Stimulated activated CD4-positive, alpha-beta T cell treated with anti-CD3 and anti-CD28 coated beads, Interleukin-15, amount 100 ng/mL, for 24 hours (primary cell): Measurements from ENCODE around the gene TBR1.

Experiments
- DNase-seq: peaks from one replicate; pipeline ENCODE4 v3.0.0-alpha.2; 2020

TBR1 gene

GRCh38 chr2:161415987-161416707 is at the start of gene TBR1:
Gene TBR1, plus strand, starts transcription at chr2:161416297. Its CDS starts 114 bp downstream, at chr2:161416411.
- DNase-seq, result peak; percentile 31

GRCh38 chr2:161367675-161368074 is 48.4 kb upstream of the TBR1 start:
- no peak for DNase-seq

- DNase-seq, result no peak
Observed at GRCh38 chr2:161369311-161369710, 46.8 kb upstream of the TBR1 start.

- no peak for DNase-seq
Observed at GRCh38 chr2:161370981-161371380, 45.1 kb upstream of the TBR1 start.

- no peak for DNase-seq
Observed at GRCh38 chr2:161371869-161372268, 44.2 kb upstream of the TBR1 start.

GRCh38 chr2:161373942-161374341 is 42.2 kb upstream of the TBR1 start:
- no peak for DNase-seq

- no peak for DNase-seq
Observed at GRCh38 chr2:161374446-161374845, 41.7 kb upstream of the TBR1 start.

GRCh38 chr2:161379740-161380139 is 36.4 kb upstream of the TBR1 start:
- no peak for DNase-seq

GRCh38 chr2:161381546-161381945 is 34.6 kb upstream of the TBR1 start:
- DNase-seq, result no peak

DNA sequence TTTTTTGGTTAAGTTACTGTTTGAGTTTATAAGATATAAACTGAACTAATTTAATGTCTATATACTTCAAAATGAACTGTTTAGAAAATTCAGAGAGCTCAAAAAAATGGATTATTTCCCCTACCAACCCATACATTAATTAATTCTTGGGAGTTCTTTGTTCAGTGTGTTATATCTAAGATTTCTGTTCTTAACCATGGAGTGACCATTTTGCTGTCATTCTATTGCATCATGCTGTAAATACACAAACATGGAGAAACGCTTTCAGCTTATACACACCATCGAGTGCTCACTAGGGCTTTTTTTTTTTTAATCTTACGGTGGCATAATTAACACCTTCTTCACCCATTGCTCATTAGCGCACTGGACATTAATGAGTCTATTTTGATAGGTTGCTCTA is 33.4 kb upstream of the TBR1 start:
- DNase-seq, result no peak

- peak; percentile 6 for DNase-seq
Observed at GRCh38 chr2:161384864-161385263, 31.2 kb upstream of the TBR1 start.

GRCh38 chr2:161386228-161386824 is 29.8 kb upstream of the TBR1 start:
- no peak for DNase-seq

GRCh38 chr2:161388146-161388779 is 27.8 kb upstream of the TBR1 start:
- no peak for DNase-seq

GRCh38 chr2:161391737-161392506 is 24.2 kb upstream of the TBR1 start:
- no peak for DNase-seq

DNA sequence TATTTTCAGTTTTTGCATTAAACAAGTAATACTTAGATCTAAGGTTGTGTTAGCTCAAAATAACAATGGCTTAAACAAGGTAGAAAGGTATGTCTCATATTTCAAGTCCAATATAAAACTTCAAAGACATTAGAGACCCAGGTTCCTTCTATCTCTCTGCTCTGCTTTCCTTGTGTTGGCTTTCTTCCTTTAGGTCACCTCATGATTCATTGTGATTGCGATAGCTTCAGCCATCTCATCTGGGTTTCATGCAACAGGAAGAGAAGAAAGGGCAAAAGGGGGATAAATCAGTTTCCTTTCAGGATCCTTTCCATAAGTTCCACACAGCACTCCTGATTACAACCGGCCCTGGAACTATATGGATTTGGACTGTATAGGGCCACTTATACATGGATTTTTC is 16.0 kb upstream of the TBR1 start:
- no peak for DNase-seq

DNA sequence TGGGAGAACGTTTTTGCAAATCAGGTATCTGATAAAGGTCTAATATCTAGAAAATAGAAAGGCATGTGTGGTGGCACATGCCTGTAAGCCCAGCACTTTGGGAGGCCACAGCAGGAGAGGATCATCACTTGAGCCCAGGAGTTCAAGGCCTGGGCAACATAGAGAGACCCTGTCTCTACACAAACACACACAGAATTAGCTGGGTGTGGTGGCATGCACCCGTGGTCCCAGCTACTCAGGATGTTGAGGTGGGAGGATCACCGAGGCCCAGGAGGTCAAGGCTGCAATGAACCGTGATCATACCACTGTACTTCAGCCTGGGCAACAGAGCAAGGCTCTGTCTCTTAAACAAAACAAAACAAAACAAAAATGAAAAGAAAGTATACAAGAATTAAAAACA is 13.8 kb upstream of the TBR1 start:
- no peak for DNase-seq

- DNase-seq, result no peak
Observed at GRCh38 chr2:161406316-161406715, 9.8 kb upstream of the TBR1 start.

DNA sequence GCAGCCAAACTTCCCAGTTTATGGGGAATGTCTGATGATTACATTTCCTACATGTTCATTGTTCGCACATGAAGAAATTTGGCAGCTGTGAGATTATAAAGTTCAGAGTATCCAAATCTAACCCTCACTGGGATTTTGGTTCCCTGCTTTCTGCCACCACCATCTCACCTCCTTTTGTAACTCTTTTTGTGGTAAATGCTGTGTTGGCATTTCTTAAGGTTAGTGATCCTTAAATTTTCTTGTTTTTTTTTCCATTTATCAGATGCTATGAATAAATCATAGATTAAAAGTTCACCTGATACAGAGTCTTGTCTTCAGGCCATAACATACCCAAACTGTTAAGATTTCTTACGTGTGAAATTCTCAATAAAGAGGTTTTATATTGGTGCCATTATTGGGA is 8.5 kb upstream of the TBR1 start:
- DNase-seq, result no peak

GRCh38 chr2:161409308-161409907 is 6.7 kb upstream of the TBR1 start:
- no peak for DNase-seq

DNA sequence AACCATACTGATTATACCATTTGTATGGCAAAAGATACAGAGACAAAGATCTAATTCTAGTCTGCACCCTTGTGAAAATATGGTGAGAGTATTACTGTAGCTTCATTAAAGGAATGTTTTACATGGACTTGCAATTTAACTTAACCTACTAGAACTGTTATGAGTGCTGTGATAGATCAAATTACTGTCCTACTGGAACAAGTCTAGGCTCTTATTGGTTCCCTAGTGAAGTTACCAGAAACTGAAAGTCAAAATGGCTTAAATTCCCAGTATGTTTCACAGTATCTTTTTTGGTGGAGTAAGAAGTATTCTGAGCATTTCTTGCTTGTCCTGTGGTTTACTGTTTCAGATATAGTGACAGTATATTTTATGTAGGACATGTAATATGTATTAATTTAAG is 3.8 kb upstream of the TBR1 start:
- DNase-seq, result no peak

DNA sequence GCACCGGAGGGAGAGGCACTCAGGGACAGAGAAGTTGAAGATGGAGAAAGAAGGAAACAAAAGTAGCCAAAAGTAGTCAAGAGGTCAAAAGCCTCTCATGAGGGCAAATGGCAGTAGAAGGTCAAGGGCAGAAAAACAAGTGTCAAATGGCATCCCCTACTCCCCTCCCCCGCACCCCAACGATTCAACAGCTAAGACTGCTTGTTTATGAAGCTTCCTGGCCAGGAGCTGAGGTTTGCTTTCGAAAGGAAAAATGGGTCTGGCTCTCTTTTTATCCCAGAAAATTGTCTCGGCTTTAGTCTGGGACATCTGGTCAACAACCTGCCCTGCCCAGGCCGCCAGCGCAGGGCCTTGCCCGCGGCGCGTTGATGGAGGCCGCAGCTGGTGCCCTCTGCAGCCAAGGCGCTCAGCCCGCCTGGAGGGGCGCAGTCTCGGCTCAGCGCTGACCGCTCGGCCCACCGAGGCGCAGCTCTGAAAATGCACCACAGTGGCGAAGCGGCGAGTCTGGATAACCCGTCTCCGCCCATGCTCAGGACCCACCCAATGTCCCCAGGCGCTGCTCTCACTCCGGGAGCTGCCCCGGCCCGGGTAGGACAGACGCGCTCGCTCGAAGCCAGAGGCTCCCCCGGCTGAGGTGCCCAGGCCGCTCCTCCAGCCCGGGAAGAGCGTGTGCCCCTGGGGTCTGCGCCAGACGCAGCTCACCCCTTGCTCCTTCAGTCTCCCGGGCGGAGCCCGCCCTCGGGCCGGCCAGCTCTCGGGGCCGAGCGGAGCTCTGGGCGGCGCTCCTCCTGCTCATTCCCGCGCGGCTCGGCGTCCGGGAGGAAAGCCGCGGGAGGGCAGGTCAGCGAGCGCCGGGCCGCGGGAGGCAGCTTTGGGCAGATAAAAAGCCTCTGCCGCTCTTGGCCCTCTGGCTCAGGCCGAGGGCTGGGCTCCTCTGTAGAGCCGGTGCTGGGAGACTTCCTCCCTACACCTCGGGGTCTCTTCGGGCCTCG is 1.8 kb upstream of the TBR1 start:
- peak; percentile 37 for DNase-seq
